Measurements from ENCODE around the gene PDILT.
"Not testable (repeated sequence)": the region's sequence is repeated elsewhere in the genome, so short reads cannot be mapped to it uniquely, and the experiment has no call there.

DNA sequence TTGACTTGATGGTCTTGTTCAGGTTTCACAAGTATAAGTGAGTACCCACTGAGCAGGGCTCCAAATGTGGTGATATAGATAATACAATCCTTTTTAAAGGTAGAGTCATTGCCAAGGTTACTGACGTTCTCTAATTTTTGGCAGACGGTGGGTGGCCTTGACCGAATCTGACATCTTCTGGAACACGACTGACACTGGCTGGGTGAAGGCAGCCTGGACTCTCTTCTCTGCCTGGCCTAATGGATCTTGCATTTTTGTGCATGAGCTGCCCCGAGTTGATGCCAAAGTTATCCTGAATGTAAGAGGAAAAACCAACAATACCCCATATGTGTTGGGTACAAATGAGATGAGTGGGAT is 19.2 kb upstream of the PDILT start:
- TF ChIP-seq, protein P1, sequence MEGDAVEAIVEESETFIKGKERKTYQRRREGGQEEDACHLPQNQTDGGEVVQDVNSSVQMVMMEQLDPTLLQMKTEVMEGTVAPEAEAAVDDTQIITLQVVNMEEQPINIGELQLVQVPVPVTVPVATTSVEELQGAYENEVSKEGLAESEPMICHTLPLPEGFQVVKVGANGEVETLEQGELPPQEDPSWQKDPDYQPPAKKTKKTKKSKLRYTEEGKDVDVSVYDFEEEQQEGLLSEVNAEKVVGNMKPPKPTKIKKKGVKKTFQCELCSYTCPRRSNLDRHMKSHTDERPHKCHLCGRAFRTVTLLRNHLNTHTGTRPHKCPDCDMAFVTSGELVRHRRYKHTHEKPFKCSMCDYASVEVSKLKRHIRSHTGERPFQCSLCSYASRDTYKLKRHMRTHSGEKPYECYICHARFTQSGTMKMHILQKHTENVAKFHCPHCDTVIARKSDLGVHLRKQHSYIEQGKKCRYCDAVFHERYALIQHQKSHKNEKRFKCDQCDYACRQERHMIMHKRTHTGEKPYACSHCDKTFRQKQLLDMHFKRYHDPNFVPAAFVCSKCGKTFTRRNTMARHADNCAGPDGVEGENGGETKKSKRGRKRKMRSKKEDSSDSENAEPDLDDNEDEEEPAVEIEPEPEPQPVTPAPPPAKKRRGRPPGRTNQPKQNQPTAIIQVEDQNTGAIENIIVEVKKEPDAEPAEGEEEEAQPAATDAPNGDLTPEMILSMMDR (IDR thresholded peaks at IDR 0.05) = not testable (repeated sequence)
- not testable (repeated sequence) for TF ChIP-seq POLR2A (IDR thresholded peaks at IDR 0.05)

Data from adrenal gland (tissue), 5 donors.